MCF 10A (cell line): ENCODE results near the gene IGIP. TPM values are rescaled to one million over a fixed set of nuclear protein-coding genes. Genes with fewer than 3 reads are reported as not detected.
A peak's percentile ranks its signal among the peaks of the same experiment; 100 is the strongest.

Experiments
- BruUV-seq: library from RNA; stranded (reverse); fragments of 400-500 nt; replicated peaks from 2 replicates; lab custom pipeline; 2021; lab: Mats Ljungman, UMichigan
- CTCF ChIA-PET: fragments of 300-600 bp; sonication (Branson Sonifier 250); formaldehyde crosslinking; extraction: SDS; loops from one replicate; lab custom pipeline; 2021; ENCODE audit warnings: antibody characterized with exemption, inconsistent platforms; lab: Yijun Ruan, JAX
- POLR2A ChIA-PET: fragments of 300-600, 350-650 bp; sonication (Branson Sonifier 250); formaldehyde crosslinking; extraction: SDS; loops from one replicate; lab custom pipeline; 2020; ENCODE audit warnings: antibody characterized with exemption, inconsistent platforms; lab: Yijun Ruan, JAX
- DNase-seq: peaks from one replicate; pipeline ENCODE4 v3.0.0-alpha.2; 2018; ENCODE audit not compliant: unreplicated experiment
- H3K27ac Mint-ChIP-seq: one replicate; pipeline ENCODE4 v1.8.0; 2022; ENCODE audit warnings: mild to moderate bottlenecking, low read depth, mixed read lengths; ENCODE audit not compliant: unreplicated experiment
- H3K27me3 Mint-ChIP-seq: one replicate; pipeline ENCODE4 v1.8.0; 2022; ENCODE audit warnings: mixed read lengths; ENCODE audit not compliant: insufficient read depth, unreplicated experiment
- H3K36me3 Mint-ChIP-seq: one replicate; pipeline ENCODE4 v1.8.0; 2022; ENCODE audit warnings: mild to moderate bottlenecking, moderate library complexity, mixed read lengths; ENCODE audit not compliant: insufficient read depth, unreplicated experiment
- H3K4me1 Mint-ChIP-seq: one replicate; pipeline ENCODE4 v1.8.0; 2022; ENCODE audit warnings: mixed read lengths; ENCODE audit not compliant: insufficient read depth, unreplicated experiment
- H3K4me3 Mint-ChIP-seq: one replicate; pipeline ENCODE4 v1.8.0; 2022; ENCODE audit warnings: mild to moderate bottlenecking, moderate library complexity, mixed read lengths; ENCODE audit not compliant: unreplicated experiment
- H3K9me3 Mint-ChIP-seq: one replicate; pipeline ENCODE4 v1.8.0; 2022; ENCODE audit warnings: mixed read lengths; ENCODE audit not compliant: unreplicated experiment
- intact Hi-C: fragments of 100-400 bp; cut with micrococcal nuclease; formaldehyde crosslinking; loops from 2 replicates; pipeline ENCODE4 v1.14.1; 2022
- total RNA-seq: library from RNA; stranded (reverse); gene quantifications from 2 replicates; pipeline ENCODE4 v1.2.3, GENCODE V29; 2022
- TF ChIP-seq, protein P1 (sequence below): fragments of 200-600 bp; IDR thresholded peaks from one replicate; pipeline ENCODE4 v1.8.0; 2022; ENCODE audit warnings: antibody characterized with exemption, mild to moderate bottlenecking; ENCODE audit not compliant: unreplicated experiment

The IGIP gene
- total RNA-seq, 1 experiment from 2014 or later: 7.5 TPM

DNA sequence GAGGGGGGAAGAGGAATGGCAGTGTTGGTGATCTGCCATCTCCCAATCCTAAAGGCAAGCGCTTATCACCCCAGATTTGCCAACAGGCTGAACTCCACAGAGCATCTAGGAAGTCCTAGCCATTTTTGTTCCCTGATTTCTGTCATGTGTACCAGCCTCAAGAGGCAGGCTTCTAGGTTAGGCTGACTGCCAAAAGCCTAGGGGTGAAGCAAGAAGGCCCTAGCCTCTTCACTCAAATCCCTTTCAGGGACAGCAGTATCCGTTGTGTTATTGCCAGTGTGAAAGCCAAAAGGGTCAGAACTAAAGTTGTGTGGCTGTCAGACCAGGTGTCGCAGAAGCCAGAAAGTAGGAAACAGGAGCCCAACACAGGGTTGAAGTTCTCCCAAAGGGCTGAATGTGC, 14.7 kb downstream of the IGIP start:
- intact Hi-C loops: no loop called here
- Mint-ChIP-seq H3K9me3 (no peaks in the 10 kb centered on the region), H3K27me3 (no peaks in the 10 kb centered on the region), H3K27ac (no peak overlapping the region), H3K4me3 (no peak overlapping the region), H3K36me3 (peaks cover 11% of the 10 kb centered on the region), H3K4me1 (peaks cover 22% of the 10 kb centered on the region)
- peak; percentile 43 for DNase-seq
- ChIA-PET POLR2A (interaction anchor here (1.2 to 4.1 kb wide), 6 partner anchors 9 to 34 kb away, joined by 3 to 18 read pairs (median 10); partner anchors contain the start of gene PURA), CTCF (interaction anchor here (0.6 to 7.3 kb wide), 11 partner anchors 11 to 193 kb away, joined by 3 to 89 read pairs (median 3); partner anchors contain the start of gene PURA)
- TF ChIP-seq, protein P1, sequence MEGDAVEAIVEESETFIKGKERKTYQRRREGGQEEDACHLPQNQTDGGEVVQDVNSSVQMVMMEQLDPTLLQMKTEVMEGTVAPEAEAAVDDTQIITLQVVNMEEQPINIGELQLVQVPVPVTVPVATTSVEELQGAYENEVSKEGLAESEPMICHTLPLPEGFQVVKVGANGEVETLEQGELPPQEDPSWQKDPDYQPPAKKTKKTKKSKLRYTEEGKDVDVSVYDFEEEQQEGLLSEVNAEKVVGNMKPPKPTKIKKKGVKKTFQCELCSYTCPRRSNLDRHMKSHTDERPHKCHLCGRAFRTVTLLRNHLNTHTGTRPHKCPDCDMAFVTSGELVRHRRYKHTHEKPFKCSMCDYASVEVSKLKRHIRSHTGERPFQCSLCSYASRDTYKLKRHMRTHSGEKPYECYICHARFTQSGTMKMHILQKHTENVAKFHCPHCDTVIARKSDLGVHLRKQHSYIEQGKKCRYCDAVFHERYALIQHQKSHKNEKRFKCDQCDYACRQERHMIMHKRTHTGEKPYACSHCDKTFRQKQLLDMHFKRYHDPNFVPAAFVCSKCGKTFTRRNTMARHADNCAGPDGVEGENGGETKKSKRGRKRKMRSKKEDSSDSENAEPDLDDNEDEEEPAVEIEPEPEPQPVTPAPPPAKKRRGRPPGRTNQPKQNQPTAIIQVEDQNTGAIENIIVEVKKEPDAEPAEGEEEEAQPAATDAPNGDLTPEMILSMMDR: no peak
- BruUV-seq: no TSS peak

DNA sequence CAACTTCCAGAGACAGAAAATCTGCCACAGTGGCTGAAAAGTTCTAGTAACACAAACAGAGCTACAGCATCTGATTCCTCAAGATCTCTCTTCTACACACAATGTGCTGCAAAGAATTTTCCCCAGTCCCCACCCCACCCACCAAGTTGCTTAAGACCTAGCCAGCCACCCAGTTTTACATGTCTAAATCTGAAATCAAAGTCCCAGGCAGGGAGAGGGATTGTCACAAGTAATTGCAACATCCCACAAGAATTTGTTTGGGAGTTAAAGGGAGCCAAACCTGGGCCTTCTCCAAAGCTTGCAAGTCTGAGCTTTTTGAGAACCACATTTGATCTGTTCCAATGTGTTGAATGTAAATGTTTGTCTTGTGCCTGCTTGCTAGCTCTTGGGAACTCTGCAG, 15.5 kb downstream of the IGIP start:
- no peak overlapping the region for H3K4me3 Mint-ChIP-seq
- peaks cover 11% of the 10 kb centered on the region for H3K36me3 Mint-ChIP-seq
- CTCF ChIA-PET: interaction anchor here (0.6 to 6.6 kb wide), 9 partner anchors 13 to 172 kb away, joined by 3 to 109 read pairs (median 4); partner anchors contain the start of gene PURA
- TF ChIP-seq, protein P1: no peak
- H3K9me3 Mint-ChIP-seq: no peaks in the 10 kb centered on the region
- POLR2A ChIA-PET: interaction anchor here (0.6 to 4.1 kb wide), 13 partner anchors 12 to 204 kb away, joined by 3 to 18 read pairs (median 3); partner anchors contain the start of genes CYSTM1 and PURA
- no peaks in the 10 kb centered on the region for H3K27me3 Mint-ChIP-seq
- BruUV-seq: no TSS peak
- peak; percentile 36 for DNase-seq
- H3K27ac Mint-ChIP-seq: peak overlapping the region; percentile 1
- peaks cover 22% of the 10 kb centered on the region for H3K4me1 Mint-ChIP-seq
- intact Hi-C loops: no loop called here

DNA sequence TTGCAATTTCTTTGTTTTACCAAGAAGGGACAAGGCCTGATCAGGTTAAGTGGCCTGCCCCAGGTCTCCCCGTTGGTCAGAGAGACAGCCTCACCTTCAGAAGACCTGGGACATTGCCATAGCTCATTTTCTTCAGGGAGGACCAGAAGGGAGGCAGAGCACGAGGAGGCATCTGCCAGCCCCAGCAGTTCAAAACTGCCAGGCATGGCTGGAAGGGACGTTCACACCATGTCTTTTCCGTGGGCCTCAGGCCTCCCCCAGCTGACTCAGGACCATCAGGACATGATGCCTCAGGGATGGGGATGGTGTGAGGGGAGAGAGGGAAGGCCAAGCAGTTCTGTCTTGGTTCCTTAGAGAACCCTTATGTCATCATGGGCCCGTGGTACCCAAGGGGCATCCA, 16.5 kb downstream of the IGIP start:
- H3K4me3 Mint-ChIP-seq: no peak overlapping the region
- no TSS peak for BruUV-seq
- CTCF ChIA-PET: interaction anchor here (0.7 to 6.6 kb wide), 9 partner anchors 12 to 173 kb away, joined by 3 to 109 read pairs (median 5); partner anchors contain the start of gene PURA

DNA sequence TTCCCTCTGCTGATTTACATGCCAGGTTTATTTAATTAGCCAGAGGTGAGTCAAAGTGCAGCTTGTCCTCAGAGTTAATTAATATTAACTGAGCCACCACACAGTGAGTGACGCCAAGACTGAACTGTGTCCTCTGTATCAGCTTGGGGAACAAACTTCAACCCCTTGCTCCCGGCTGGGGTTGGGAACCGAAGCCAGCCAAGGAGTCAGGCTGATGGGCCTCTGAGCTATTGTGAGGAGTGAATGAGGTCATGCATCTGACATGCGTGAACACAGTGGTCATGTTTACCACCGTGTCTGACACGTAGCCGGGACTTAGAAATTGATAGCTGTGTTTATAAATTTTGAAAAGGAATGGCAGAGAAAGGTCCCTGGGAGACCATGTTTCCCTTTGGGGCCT, 17.1 kb downstream of the IGIP start:
- ChIA-PET POLR2A (interaction anchor here (4.1 kb wide), 1 partner anchor 29 kb away, joined by 18 read pairs; the partner anchor contains the start of gene PURA), CTCF (interaction anchor here (0.6 to 6.6 kb wide), 14 partner anchors 8 to 210 kb away, joined by 3 to 109 read pairs (median 4); partner anchors contain the start of gene PURA)
- no peak for DNase-seq
- intact Hi-C loops: no loop called here
- Mint-ChIP-seq H3K27ac (no peak overlapping the region), H3K27me3 (no peaks in the 10 kb centered on the region), H3K4me3 (no peak overlapping the region), H3K36me3 (peaks cover 4% of the 10 kb centered on the region), H3K4me1 (peaks cover 22% of the 10 kb centered on the region), H3K9me3 (no peaks in the 10 kb centered on the region)
- TF ChIP-seq, protein P1: no peak
- BruUV-seq: no TSS peak

More for the DNA sequence above, 16.5 kb downstream of the IGIP start:
- no peaks in the 10 kb centered on the region for H3K27me3 Mint-ChIP-seq
- intact Hi-C loops: no loop called here
- H3K4me1 Mint-ChIP-seq: peaks cover 22% of the 10 kb centered on the region
- no peak for DNase-seq
- no peak overlapping the region for H3K27ac Mint-ChIP-seq
- TF ChIP-seq, protein P1: no peak
- POLR2A ChIA-PET: interaction anchor here (1.4 to 4.1 kb wide), 3 partner anchors 13 to 35 kb away, joined by 5 to 18 read pairs (median 16); partner anchors contain the start of gene PURA
- H3K36me3 Mint-ChIP-seq: peaks cover 10% of the 10 kb centered on the region
- H3K9me3 Mint-ChIP-seq: no peaks in the 10 kb centered on the region
